ENCODE measurements around the gene LAMA5.

The LAMA5 gene

GRCh38 chr20:62289131-62289530 lies 78.0 kb downstream of the LAMA5 start:
- DNase-seq (ENCODE audit: low read depth in 2 of 3, low spot score in 2 of 3): no peak

GRCh38 chr20:62288535-62289105 lies 78.5 kb downstream of the LAMA5 start:
- no peak for DNase-seq (ENCODE audit: low read depth in 2 of 3, low spot score in 2 of 3)

GRCh38 chr20:62287759-62288534 lies 79.2 kb downstream of the LAMA5 start:
- no peak for DNase-seq (ENCODE audit: low read depth in 2 of 3, low spot score in 2 of 3)

DNA sequence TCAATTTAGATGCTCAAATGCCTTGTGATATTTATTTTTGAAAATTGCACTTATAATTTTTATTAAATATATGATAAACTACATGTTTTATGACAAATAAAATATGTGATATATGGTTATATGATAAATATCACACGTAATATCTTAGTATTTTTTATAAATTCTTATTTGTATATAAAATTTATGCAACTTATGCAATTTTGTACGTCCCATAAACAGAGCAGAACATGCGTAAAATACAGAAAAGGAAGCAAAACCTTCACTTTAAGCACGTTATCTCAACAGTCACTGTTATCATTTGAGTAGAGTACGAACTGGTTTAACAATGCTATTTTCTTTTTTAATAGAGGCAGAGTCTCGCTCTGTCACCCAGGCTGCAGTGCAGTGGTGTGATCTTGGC lies 80.0 kb downstream of the LAMA5 start:
- DNase-seq (ENCODE audit: low read depth in 2 of 3, low spot score in 2 of 3): no peak

GRCh38 chr20:62286493-62287064 lies 80.5 kb downstream of the LAMA5 start:
- no peak for DNase-seq (ENCODE audit: low read depth in 2 of 3, low spot score in 2 of 3)

GRCh38 chr20:62285722-62286121 lies 81.4 kb downstream of the LAMA5 start:
- DNase-seq (ENCODE audit: low read depth in 2 of 3, low spot score in 2 of 3): no peak

- DNase-seq (ENCODE audit: low read depth in 2 of 3, low spot score in 2 of 3): no peak
Observed at GRCh38 chr20:62285151-62285550, 82.0 kb downstream of the LAMA5 start.

GRCh38 chr20:62284448-62284847 lies 82.7 kb downstream of the LAMA5 start:
- no peak for DNase-seq (ENCODE audit: low read depth in 2 of 3, low spot score in 2 of 3)

DNA sequence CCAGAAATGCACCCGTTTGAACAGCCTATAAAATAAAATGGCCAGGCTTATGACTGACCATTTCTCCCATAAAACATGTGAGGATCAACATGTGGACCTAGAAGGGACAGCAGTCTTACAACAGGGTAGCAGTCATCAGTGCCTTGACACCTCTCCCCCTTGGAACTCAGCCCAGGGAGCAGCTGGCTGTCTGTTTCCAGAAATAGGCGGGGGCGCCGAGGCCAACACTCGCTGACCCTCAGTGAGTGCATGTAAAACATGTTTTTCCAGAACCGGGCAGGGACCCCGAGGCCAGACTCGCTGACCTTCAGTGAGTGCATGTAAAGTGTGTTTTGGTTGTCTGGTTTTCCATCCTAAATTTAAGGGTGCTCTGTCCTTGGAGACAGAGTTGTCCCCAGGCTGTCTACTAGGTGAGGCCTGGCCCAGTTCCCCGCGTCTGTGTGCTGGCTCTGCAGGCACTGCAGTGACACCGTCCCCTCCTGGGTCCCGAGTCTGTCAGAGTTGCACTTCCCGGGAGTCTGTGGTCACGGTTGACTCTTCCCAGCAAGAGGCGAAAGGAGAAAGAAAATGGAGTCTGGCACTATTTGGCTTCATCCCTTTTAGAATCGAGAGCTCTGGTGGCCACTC lies 84.1 kb downstream of the LAMA5 start:
- DNase-seq (ENCODE audit: low read depth in 2 of 3, low spot score in 2 of 3): no peak

- no peak for DNase-seq (ENCODE audit: low read depth in 2 of 3, low spot score in 2 of 3)
Observed at GRCh38 chr20:62282103-62282502, 85.0 kb downstream of the LAMA5 start.

DNA sequence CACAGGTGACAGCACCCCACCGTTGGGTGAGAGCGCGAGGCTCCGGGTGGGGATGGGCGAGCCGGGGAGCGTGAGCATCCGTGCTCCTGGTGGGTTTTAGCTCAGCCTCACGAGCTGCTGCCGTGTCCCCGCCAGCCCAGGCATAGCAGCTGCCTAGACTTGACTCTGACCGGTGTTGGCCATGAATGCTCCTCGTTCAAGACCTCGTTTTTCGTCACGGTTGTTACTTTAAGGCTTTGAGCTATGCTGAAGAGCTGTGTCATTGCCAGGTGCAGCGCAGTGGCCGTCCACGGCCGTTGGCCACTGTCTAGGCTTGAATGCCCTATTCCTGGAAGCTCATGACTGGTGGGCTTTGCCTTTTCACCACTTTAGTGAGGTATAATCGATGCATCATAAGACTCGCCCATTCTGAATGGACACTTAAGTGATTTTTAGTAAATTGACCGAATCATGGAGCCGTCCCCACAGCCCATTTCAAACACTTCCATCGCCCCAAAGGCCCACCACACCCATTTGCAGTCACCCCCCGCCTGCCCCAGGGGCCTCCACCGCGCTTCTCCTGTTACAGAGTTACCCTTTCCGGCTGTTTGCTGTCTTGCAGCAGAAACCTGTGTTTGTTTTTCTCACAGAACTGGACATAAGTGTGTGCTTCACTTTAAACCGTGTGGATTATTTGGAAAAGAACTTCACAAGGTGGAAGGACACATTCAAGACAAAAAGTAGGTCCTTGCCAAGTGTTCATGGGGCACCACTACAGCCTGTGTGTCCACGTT lies 85.8 kb downstream of the LAMA5 start:
- DNase-seq (ENCODE audit: low read depth in 2 of 3, low spot score in 2 of 3): no peak

GRCh38 chr20:62280303-62280702 lies 86.8 kb downstream of the LAMA5 start:
- no peak for DNase-seq (ENCODE audit: low read depth in 2 of 3, low spot score in 2 of 3)

- no peak for DNase-seq (ENCODE audit: low read depth in 2 of 3, low spot score in 2 of 3)
Observed at GRCh38 chr20:62277253-62277652, 89.9 kb downstream of the LAMA5 start.

GRCh38 chr20:62276439-62276838 lies 90.7 kb downstream of the LAMA5 start:
- no peak for DNase-seq (ENCODE audit: low read depth in 2 of 3, low spot score in 2 of 3)

DNA sequence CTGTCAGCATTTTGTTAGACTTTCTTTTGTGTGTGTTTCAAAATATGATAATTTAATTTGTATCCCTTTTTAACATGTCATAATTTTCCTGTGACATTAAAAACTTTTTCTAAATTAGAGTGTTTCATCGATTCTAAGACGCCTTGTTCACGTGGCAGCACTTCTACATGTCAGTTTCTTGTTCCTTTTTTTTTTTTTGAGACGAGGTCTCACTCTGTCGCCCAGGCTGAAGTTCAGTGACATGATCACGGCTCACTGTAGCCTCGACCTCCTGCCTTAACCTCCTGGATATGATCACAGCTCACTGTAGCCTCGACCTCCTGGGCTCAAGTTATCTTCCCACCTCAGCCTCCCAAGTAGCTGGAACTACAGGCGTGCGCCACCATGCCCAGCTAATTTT lies 91.9 kb downstream of the LAMA5 start:
- no peak for DNase-seq (ENCODE audit: low read depth in 2 of 3, low spot score in 2 of 3)

DNA sequence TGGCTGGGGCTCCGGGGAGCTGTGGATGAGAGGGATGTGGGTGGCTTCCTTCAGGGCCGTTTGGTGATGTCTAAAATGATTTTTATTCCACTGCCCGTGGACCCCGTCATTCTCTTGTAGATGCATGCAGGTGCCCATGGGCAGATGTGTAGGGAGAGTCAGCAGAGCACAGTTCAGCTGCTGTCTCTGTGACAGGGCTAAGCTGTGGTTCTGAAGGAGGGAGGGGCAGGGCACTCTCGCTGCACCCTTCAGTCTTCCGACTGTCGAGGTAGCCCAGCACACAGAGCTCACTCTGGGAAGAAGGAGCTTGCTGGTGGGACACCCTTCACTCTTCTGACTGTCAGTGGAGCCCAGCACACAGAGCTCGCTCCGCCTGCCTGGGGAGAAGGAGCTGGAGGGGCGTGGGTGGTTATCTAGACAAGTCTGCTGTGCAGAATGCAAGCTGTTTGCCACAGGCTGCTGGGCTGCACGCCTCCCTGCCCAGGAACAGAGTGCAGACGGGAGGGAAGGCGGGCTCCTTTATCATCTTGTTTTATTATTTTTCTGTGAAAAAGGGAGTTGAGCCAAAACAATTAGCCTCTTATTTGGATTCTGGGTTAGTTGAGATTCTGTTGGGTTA lies 92.7 kb downstream of the LAMA5 start:
- no peak for DNase-seq (ENCODE audit: low read depth in 2 of 3, low spot score in 2 of 3)

DNA sequence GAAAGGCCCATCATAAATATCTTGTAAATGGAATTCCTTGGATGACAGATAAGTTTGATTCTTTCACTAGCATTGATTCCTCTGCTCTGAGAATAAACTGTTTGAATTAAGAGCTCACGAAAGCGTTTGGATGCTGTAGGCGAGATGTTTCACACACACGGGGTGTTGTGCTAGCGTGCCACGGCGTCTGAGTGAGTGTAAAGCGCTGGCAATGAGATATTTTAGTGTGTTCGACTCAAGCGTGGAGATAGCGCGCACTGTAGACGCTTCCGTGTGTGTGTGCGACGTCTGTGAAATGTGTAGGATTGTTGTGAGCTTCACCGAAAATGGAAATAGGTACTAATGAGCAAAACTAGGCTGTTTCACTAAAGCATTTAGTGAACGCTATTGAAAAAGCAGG lies 93.7 kb downstream of the LAMA5 start:
- DNase-seq (ENCODE audit: low read depth in 2 of 3, low spot score in 2 of 3): no peak

DNA sequence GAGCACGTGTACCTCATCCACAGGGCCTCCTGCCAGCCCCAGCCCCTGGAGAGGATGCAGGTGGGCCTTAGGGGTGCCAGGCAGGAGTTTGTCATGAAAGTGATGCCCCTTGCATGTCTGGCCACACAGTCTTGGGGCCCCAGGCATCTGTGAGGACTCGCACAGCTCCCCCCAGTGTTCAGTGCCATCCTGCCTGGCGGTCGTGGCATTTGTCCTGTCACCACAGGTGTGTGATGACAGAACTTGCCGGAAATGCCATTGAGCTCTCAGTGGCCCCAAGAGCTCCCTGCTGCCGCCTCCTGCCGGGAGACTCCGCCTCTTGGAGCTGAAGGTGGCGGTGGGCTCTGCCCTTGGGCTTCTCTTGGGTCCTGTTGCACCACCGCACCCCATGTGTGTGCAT lies 94.9 kb downstream of the LAMA5 start:
- DNase-seq (ENCODE audit: low read depth in 2 of 3, low spot score in 2 of 3): no peak

- no peak for DNase-seq (ENCODE audit: low read depth in 2 of 3, low spot score in 2 of 3)
Observed at GRCh38 chr20:62269871-62270270, 97.2 kb downstream of the LAMA5 start.

DNA sequence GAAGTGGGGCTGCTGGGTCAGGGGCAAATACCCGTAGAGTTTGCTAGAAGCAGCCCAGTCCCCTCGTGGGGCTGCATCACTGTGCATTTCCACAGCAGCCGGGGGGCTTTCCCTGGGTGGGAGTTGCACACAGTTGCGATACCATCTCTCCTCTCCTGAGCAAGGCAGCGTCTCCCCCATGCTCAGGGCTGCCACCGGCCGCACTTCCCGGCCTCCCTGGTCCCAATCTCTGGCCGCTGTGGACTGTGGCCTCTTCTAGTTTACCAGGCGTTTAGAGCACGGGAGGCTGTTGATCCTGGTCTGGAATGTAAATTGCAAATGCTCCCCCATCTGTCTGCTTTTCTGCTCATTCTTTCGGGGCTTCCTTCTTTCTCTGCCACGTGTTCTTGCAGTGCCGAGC lies 97.7 kb downstream of the LAMA5 start:
- no peak for DNase-seq (ENCODE audit: low read depth in 2 of 3, low spot score in 2 of 3)
